Activated CD8-positive, alpha-beta memory T cell treated with anti-CD3 and anti-CD28 coated beads for 36 hours (primary cell): ENCODE measurements around the gene IFT81. TPM values are rescaled to one million over a fixed set of nuclear protein-coding genes. Genes with fewer than 3 reads are reported as not detected.
"Not testable (repeated sequence)": the region's sequence is repeated elsewhere in the genome, so short reads cannot be mapped to it uniquely, and the experiment has no call there.

Experiments
- CTCF ChIA-PET: fragments of 350-600 bp; sonication (Branson Sonifier 250); formaldehyde crosslinking; loops from one replicate; lab custom pipeline; 2021; ENCODE audit warnings: antibody characterized with exemption; lab: Charles Lee
- POLR2A ChIA-PET: fragments of 350-600 bp; sonication (Branson Sonifier 250); formaldehyde crosslinking; loops from one replicate; lab custom pipeline; 2021; ENCODE audit warnings: antibody characterized with exemption; lab: Charles Lee
- total RNA-seq, 2 experiments: library from RNA; stranded (reverse); gene quantifications; one replicate each; pipeline ENCODE4 v1.2.3, GENCODE V29; 2021

Gene IFT81
- total RNA-seq, 2 experiments from 2014 or later: 3.1 to 4.3 TPM

- ChIA-PET POLR2A (no interaction called here), CTCF (no interaction called here)
Measured at GRCh38 chr12:110180591-110181005, 56.4 kb downstream of the IFT81 start.

DNA sequence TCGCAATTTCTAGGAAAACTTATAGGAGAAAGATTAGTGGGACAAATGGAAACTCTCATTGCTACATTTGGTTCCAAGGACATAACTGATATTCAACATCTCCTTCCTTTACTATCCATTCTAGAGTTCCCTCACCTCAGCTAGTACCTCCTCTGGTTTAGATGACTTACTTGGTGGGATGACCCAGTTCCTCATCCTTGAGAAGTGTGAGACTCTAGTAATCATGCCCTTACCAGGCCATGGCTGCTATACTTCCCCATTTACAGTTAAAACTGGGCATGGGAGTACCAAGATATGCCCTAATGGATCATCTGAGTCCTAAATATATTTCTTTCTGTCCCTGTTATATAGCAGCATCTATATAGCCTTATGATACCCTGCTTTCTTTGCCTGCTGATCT, 58.1 kb downstream of the IFT81 start:
- ChIA-PET POLR2A (no interaction called here), CTCF (no interaction called here)

DNA sequence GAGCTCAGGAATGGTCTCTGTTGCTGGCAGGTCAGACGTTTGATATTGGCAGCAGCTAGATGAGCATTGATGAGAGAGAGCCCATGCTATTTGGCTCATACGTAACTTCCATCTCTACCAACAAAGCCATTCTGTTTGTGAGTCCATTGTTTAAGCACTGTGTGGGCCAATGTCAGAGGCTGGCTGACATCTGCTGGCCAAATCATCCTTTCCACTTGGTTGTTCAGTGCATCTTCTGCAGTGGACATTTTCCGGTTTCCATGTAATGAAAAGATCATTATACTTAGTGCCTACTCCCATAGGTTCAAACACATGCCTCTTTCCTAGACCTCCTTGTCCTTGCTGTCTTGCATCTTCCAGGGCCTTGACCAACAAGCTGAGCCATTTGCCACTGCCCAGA, 59.2 kb downstream of the IFT81 start:
- CTCF ChIA-PET: no interaction called here
- POLR2A ChIA-PET: no interaction called here

DNA sequence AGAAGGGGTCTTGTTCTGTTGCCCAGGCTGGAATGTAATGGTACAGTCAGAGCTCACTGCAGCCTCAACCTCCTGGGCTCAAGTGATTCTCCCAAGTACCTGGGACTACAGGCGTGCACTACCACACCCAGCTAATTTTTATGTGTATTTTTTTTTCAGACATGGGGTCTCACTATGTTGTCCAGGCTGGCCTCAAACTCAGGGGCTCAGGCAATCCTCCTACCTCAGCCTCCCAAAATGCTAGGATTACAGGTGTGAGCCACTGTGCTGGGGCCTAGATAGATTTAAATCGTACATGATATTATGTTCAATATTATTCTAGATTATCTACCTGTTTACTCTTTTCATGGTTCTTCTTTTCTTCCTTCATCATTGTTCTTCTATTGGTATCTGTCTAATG, 61.5 kb downstream of the IFT81 start:
- CTCF ChIA-PET: interaction anchor here (0.6 kb wide), 1 partner anchor 566 kb away, joined by 3 read pairs; no protein-coding TSS in a partner anchor

DNA sequence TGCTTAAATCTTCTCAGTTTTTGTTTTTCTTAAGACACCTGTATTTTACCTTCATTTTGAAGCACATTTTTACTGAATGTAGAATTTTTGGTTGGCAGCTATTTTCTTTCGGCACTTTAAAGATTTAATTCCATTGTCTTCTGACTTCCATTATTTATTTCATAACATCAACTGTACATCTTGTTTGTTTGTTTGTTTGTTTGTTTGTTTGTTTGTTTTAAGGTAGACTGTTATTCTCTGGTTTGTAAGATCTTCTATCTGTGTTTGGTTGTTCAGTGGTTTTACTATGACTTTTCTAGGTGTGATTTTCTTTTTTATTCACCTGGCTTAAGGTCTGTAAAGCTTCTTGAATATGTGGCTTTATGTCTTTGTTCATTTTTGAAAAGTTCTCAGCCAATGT, 61.9 kb downstream of the IFT81 start:
- ChIA-PET POLR2A (no interaction called here), CTCF (no interaction called here)

More for the DNA sequence above, 61.5 kb downstream of the IFT81 start:
- POLR2A ChIA-PET: no interaction called here

DNA sequence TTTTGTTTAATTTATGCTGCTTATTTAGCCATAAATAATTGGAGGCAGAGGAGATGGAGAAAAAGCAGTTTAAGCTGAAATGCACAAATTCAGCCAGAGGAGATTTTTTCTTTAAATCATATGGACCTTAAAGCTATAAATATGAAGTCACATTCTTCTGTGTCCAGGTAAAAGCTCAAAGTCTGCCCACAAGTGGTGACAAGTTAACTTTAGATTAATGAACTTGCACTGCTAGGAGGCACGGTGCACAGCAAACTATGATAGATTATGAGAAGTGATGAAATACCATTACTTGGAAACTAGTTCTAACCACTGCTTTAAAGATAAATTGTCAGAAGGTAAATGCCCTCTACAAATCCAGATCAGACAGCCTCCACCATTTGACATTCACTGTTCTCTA, 69.0 kb downstream of the IFT81 start:
- POLR2A ChIA-PET: no interaction called here
- CTCF ChIA-PET: no interaction called here

- CTCF ChIA-PET: no interaction called here
Measured at GRCh38 chr12:110197003-110197402, 72.8 kb downstream of the IFT81 start.

DNA sequence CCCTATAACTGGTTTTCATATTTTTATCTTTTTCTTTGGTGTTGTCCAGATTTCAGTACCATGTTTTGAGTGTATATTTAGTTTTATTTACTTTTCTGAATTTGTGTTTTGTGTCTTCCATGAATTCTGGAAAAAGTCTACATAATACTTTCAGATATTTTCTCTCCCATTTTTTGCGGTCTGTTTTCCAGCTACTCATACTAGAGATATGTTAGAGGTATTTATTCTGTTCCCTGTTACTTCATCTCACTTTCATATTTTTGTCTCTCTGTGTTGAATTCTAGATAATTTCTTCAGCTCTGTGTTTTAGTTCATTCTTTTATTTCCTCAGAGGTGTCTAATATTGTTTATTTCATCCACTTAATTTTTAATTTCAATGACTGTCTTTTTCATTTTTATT, 74.2 kb downstream of the IFT81 start:
- CTCF ChIA-PET: no interaction called here
- POLR2A ChIA-PET: interaction anchor here (0.7 kb wide), 1 partner anchor 82 kb away, joined by 4 read pairs; no protein-coding TSS in a partner anchor

More at GRCh38 chr12:110197003-110197402, 72.8 kb downstream of the IFT81 start:
- POLR2A ChIA-PET: no interaction called here

DNA sequence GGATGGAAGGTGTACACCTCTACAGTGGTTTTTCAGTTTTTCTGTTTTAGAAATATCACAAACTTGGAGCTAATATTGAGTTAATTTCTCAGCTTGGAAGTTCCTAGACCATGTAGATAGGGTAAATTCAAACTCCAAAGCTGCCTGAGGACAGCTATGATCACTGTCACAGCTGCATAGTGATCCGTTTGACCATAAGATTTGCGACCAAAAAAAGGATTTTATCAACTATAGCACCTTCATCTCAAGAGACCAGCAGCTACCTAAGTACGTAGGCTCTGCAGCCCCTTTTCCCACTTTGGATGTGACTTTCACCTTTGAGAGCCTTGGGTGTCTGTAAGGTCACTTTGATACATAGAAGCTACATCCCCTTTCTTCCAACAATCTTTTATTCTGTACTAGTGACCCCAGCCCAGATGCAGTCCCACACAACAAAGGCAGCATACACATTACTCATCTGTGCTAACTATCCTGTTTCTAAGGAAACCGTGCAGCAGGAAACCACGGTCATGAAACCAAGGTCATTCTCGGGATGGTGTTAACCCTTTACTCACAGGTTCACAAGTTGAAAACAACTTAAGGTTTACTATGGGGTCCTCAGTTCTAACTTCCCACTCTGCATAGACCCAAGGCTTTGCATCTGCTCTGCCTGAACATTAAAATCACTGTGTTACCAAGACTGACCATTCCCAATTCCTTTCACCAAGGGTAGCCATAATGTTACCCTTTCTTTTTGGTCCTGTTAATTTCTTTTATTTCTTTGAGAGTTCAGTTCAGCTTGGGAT, 75.4 kb downstream of the IFT81 start:
- ChIA-PET POLR2A (no interaction called here), CTCF (interaction anchor here (0.6 kb wide), 1 partner anchor 67 kb away, joined by 3 read pairs; no protein-coding TSS in a partner anchor)

- ChIA-PET POLR2A (no interaction called here), CTCF (no interaction called here)
Measured at GRCh38 chr12:110200124-110200417, 75.9 kb downstream of the IFT81 start.

DNA sequence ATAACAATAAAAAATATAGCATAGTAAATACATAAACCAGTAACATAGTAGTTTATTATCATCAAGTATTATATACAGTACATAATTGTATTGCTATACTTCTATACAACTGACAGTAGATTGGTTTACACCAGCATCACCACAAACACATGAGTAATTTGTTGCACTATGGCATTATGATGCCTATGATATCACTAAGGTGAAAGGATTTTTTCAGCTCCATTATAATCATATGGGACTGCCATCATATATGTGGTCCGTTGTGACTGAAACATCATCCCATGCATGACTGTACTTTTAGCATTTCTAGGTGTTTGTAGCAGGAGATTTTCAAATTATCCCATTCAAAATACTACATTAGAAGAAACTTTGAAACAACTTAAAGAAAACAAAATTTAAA, 77.8 kb downstream of the IFT81 start:
- ChIA-PET CTCF (no interaction called here), POLR2A (no interaction called here)

DNA sequence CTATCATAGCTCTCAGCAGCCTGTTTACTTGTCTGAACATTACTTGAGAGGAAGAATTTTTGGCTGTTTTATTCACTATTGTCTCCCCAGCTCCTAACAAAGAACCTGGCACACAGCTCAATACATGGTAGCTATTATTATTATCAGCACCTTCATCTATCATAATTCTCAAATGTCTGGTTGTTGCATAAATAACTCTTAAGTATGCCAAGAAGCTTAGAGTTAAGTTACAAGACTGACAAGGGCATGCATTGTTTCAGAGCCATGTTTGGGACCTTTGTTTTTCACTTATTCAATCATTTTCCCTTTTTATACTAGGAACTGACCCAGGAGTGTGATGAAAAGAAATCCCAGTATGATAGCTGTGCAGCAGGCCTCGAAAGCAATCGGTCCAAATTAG, 79.4 kb downstream of the IFT81 start:
- POLR2A ChIA-PET: no interaction called here
- CTCF ChIA-PET: no interaction called here

GRCh38 chr12:110205931-110206330, 81.8 kb downstream of the IFT81 start:
- POLR2A ChIA-PET: no interaction called here
- CTCF ChIA-PET: no interaction called here

DNA sequence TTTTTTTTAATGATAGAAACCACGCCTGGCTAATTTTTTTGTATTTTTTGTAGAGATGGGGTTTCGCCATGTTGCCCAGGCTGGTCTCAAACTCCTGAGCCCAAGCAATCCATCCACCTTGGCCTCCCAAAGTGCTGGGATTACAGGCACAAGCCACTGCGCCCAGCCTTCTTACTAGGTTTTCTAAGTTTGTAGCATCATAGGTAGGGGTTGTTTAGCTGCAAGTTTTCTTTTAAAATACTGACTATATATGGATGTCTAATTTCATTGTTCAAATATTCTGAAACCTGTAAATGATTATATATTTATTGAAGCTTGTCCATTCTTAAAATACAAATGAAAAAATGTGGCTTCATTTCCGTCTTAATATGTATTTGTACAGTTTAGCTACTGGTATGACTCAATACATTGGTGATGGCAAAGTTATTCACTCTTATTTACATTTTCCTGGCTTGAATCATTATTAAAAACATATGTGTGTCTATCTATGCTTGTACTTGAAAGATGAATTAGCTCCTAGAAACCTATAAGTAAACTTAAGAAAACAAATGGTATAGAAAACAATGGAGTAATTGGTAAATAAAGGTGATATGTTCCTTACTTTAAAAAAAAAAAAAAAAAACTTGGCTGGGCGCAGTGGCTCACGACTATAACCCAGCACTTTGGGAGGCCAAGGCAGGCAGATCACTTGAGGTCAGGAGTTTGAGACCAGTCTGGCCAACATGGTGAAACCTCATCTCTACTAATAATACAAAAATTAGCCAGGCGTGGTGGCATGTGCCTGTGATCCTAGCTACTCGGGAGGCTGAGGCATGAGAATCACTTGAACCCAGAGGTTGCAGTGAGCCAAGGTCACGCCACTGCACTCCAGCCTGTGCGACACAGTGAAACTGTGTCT, 87.7 kb downstream of the IFT81 start:
- CTCF ChIA-PET: not testable (repeated sequence)
- POLR2A ChIA-PET: interaction anchor here (0.6 kb wide), 1 partner anchor 219 kb away, joined by 4 read pairs; no protein-coding TSS in a partner anchor

DNA sequence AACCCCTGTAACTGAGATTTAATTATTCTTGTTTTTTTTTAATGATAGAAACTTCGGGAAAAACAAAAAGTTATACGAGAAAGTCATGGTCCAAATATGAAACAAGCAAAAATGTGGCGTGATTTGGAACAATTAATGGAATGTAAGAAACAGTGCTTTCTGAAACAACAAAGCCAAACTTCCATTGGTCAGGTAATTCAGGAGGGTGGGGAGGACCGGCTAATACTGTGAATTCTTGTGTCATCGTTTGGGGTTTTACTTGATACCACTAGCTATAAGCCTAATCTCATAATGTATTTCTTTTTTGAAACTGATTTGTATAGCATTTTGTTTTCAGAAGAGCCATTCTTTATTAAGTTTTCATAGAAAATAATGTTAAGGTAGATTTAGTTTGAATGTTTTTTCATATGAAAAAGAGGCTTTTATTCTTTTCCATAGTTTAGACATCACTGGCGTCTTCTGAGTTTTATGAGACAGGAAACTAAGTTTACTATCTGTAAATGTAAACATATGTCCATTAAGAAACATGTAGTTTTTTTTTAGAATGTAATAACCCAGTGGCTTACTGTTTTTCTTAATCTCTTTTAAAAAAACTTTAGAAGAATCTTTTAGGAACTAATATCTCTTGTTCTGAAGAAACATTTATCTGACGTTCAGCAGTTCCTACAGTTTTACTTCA, 94.0 kb downstream of the IFT81 start:
- POLR2A ChIA-PET: no interaction called here
- CTCF ChIA-PET: no interaction called here

DNA sequence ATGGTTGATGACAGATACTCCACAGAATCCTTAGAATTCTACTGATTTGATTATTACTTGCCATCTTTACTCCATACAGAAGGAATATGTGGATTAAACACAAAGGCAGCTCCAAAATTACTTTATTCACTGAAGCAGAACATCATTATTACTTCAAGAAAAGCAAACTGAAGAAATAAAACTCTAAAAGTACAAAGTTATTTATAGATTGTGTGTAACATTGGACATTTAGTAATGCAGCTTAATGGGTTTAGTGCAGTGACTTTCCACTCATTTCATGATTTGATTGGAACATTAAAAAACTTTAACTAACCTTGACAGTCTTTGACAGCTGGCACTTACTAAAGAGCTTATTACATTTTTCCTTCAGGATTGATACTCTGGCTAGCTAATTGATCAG, 97.9 kb downstream of the IFT81 start:
- CTCF ChIA-PET: no interaction called here
- POLR2A ChIA-PET: no interaction called here

GRCh38 chr12:110222433-110222832, 98.3 kb downstream of the IFT81 start:
- POLR2A ChIA-PET: no interaction called here
- CTCF ChIA-PET: no interaction called here

- POLR2A ChIA-PET: no interaction called here
- CTCF ChIA-PET: interaction anchor here (0.7 kb wide), 1 partner anchor 67 kb away, joined by 3 read pairs; no protein-coding TSS in a partner anchor
Measured at GRCh38 chr12:110223777-110224378, 99.7 kb downstream of the IFT81 start.
